Melanocyte of skin (primary cell): ENCODE data around the gene NPR2. TPM values are rescaled to one million over a fixed set of nuclear protein-coding genes. Genes with fewer than 3 reads are reported as not detected.

Experiments used
- small RNA-seq, 2 donors: library from RNA; depleted of rRNA; stranded (forward); fragments of <200 nt; gene quantifications; one replicate each; pipeline ENCODE3, GENCODE V24; 2012
- total RNA-seq, 2 donors: library from RNA; depleted of rRNA; stranded (reverse); fragments of >200 nt; gene quantifications; 2 replicates each; pipeline ENCODE4 v1.2.3, GENCODE V29; 2012

NPR2 gene
- total RNA-seq = 10 to 100 TPM; 10.7 to 17.3 TPM

DNA sequence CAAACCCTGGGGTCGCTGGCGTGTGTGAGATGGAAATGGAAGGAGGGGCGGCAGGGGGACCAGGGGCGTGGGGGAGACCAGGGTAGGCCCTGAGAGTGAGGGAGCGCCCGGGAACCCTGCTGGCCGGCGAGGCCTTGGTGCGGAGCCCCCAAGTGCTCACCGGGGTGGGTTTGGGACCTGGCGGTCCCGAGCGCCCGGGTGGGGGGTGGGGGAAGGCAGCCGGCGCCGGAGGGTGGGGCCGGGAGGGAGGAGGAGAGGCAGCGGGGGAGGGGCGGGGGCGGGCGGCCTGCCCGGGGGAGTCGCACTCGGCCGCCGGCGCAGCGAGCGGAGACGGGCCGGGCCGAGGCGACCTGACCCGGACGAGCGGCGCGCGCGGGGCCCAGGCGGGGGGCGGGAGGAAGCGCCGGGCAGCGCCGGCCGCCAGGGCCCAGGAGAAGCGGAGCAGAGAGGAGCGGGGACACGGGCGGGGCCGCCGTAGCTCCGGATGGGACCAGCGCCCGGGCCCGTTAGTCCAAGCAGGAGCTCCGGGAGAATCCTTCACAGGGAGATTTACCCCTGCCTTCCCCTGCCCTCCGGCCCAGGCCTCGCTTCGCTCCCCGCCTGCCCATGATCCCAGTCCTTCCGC, at the start of gene NPR2:
NPR2 (plus strand) TSS at position 295 of the 625 bp plus-strand sequence. CDS start 818 bp downstream, outside the sequence.

DNA sequence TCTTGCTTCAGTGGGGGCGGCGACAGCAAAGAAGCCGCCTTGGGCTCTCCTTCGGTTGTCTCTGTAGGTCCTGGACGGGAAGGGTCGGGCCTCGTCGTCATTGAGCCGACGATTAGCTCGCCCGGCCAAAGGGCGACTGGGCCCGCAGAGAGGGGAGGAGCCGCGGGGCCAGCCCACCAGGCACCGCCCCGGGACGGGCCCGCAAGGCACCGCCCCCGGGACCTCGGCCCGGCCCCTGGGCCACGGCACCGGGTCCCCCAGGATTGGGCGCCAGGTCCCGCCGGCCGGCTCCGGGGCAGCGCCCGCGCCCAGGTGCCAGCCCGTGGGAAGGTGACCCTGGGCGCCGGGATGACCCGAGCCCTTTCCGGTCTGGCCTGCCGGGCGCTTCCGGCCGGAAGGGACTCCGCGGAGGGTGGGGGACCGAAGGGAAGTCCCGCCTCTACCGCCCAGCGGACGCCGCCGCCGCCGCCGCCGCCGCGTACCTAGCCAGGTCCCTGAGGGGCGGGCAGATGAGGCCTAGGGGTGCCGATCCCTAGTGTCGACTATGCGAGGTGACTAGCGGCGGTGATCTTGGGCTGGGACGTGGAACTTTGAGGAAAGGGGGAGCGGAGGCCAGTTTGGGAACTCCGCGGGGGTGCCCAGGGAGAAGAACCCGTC, 42.4 kb upstream of the NPR2 start, which contains the start of the genes GBA2 and RGP1:
GBA2 (minus strand) TSS at position 371 of the 657 bp plus-strand sequence. CDS start 524 bp downstream, outside the sequence.
RGP1 (plus strand) TSS at position 430 of the 657 bp plus-strand sequence. CDS start 469 bp downstream, outside the sequence.

DNA sequence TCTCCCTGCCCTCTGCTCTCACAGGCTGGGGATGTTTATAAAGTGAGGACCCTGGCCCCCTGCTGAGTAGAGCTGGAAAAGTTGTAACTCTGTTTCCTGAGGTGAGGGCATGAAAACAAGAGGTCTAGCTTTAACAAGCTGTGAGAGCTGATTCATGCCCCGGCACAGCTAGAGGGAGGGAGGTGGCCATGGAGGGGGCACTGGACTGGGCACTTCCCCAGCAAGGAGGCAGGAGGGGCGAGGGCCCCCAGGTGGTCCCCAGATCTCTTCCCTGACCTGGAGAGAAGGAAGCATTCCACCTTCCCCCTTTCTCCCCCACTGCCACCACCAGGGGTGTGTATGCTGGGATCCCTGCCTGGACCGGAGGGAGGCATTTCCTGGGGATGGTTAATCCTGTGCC, 37.1 kb upstream of the NPR2 start, which contains the start of gene MSMP:
MSMP (minus strand) TSS at position 13 of the 400 bp plus-strand sequence. CDS start 147 bp downstream, outside the sequence.

DNA sequence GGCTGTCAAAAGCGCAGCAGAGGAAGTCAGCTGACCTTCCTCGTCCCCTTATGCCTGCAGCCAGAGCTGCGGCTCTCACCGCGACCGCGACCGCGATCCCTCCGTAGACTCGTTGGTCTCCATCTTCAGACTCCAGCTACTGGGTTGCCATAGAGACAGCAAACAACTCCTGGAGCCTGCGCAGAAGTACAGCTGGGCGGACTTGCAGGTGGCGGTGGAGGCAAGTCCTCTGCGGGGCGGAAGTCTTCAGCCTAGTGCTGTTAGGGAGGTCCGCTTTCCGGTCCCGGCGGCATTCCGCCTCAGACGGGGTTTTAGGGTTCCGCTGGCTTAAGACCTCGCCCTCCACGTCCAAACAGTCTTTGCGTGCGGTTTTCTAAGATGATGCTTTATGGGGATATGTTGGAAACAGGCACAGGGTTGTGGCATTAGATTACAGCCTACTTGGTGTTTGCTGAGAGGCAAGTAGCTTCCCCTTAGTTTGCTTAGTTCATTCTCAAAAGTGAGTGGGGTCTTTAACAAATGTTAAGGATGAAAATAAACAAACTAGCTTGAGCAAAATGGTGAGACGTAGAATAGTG, 20.7 kb downstream of the NPR2 start, which contains the start of gene SPAG8:
SPAG8 (minus strand) TSS at position 238 of the 578 bp plus-strand sequence; CDS start at position 123, 115 bp downstream.

DNA sequence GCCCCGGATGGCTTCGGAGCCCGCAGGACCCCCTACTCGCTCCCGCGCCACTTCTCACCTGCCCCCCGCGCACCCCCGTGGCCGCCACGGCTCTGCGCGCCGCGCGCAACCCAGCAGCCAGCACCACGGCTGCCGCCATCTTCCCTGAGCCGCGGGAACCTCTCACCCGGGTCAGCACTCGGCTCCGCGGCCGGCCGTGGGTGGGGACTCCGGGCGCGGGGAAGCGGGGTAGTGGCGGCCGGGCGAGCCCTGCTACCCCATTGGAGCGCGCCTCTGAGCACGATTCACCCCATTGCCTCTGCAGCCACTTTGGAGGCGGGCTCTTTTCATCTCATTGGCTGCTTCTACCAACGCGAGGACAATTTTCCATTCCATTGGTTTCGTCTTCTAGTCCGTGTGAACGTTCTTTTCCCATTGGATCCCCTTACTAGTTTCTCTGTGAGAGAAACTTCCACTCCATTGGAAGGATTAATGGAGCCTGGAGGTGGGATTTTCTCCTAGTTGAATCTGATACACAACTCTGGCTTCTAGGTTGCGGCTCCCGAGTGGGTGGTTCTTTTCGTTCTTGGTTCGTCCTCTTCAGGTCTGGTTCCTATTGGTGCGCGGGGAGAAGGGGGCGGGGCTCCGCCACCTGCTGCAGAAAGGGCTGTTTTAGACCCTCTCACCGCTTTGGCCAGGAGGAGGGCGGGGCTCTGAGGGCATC, 23.6 kb downstream of the NPR2 start, which contains the start of gene HINT2:
HINT2 (minus strand) TSS at position 202 of the 703 bp plus-strand sequence; CDS start at position 139, 63 bp downstream.

DNA sequence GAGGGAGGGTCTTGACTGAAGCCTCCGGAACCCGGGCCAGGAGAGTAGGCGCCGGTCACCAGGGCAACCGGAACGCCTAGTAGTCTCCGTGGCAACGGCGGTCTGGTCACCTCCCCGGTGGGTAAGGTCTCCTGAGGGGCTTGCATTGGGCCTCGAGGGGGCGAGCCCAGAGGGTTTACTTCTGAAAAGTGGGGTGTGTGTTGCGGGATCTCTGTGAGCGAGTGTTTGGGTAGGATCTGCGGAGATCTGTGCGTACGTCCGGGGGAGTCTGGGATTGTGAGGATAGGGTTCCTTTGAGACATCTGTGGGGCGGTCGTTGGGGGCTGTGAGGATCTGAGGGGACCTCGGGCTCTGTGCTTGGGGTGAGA, 37.3 kb downstream of the NPR2 start, which contains the start of gene FAM221B:
FAM221B (minus strand) TSS at position 17 of the 368 bp plus-strand sequence. CDS start 2,571 bp downstream, outside the sequence.

DNA sequence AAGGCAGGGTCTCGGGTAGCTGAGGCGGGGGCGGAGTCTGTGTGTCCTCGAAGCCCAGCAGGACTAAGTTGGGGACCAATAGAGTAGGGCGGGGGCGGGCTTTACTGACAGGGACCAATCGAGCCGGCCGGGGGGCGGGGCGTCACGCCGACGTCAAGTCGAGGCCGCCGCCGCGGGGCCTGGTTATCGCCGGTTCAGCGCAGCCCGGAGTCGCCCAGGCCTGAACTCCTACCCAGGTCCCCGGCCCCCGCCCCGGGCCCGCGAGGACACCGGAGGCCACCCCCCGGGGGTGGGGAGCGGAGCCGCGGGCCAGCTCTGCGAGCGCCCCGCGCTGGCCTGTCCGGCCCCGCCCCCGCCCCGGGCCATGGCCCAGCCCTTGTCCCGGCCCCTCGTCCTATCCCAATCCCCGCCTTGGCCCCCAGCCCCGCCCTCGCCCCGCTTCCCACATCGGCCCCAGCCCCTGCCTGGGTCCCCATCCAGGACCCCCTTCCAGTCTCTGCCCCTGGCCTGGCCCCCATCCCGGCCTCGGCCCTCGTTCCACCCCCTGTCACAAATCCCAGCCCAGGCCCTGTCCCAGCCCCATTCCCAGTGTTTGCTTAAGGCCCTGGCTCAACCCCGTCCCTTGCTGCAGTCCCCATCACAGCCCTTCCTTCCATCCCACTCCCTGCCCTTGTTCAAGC, 37.8 kb downstream of the NPR2 start, which contains the start of gene TMEM8B:
TMEM8B (plus strand) TSS at position 145 of the 680 bp plus-strand sequence; CDS start at position 365, 220 bp downstream.

Small RNA genes within 50 kb of the gene (small RNA-seq; reads per million reads assigned to genes)
- gene HINT2 = 0.30 to 0.81 reads per million in 2 donors

Other genes starting within 250 kb of the NPR2 start
- gene TESK1, start 186.3 kb upstream of the NPR2 start, total RNA-seq = 10 to 100 TPM in 1 of 2 donors, 1 to 10 TPM in 1; 9.3 to 10.3 TPM
- 1 to 10 TPM in 1 of 2 donors, under 1 TPM in 1; 0.33 to 1.0 TPM for gene CD72, start 173.2 kb upstream of the NPR2 start, total RNA-seq
- gene SIT1, start 140.7 kb upstream of the NPR2 start, total RNA-seq = not detected
- gene RMRP, start 133.6 kb upstream of the NPR2 start, total RNA-seq = over 10,000 TPM; 172,345 to 336,493 TPM
- gene CCDC107, start 133.3 kb upstream of the NPR2 start, total RNA-seq = 10 to 100 TPM in 1 of 2 donors, 1 to 10 TPM in 1; 9.3 to 11.4 TPM
- gene ARHGEF39, start 126.4 kb upstream of the NPR2 start, total RNA-seq = 1 to 10 TPM; 1.7 to 7.0 TPM
- gene CA9, start 117.7 kb upstream of the NPR2 start, total RNA-seq = not detected
- 10 to 100 TPM in 1 of 2 donors, 1 to 10 TPM in 1; 4.5 to 34.0 TPM for gene TPM2, start 101.7 kb upstream of the NPR2 start, total RNA-seq
- 100 to 1,000 TPM; 135 to 143 TPM for gene TLN1, start 59.4 kb upstream of the NPR2 start, total RNA-seq
- 10 to 100 TPM; 46.5 to 48.6 TPM for gene CREB3, start 58.9 kb upstream of the NPR2 start, total RNA-seq
- 10 to 100 TPM; 37.3 to 41.3 TPM for gene GBA2, start 42.4 kb upstream of the NPR2 start, total RNA-seq
- gene RGP1, start 42.3 kb upstream of the NPR2 start, total RNA-seq = 10 to 100 TPM; 13.0 to 16.2 TPM
- not detected for gene MSMP, start 37.3 kb upstream of the NPR2 start, total RNA-seq
- gene SPAG8, start 20.7 kb downstream of the NPR2 start, total RNA-seq = 1 to 10 TPM in 1 of 2 donors, under 1 TPM in 1; 0.67 to 1.0 TPM
- 10 to 100 TPM; 31.6 to 41.6 TPM for gene HINT2, start 23.5 kb downstream of the NPR2 start, total RNA-seq
- gene FAM221B, start 37.1 kb downstream of the NPR2 start, total RNA-seq = not detected
- 1 to 10 TPM in 1 of 2 donors, under 1 TPM in 1; 0.33 to 1.7 TPM for gene TMEM8B, start 37.6 kb downstream of the NPR2 start, total RNA-seq
- gene OR13J1, start 78.8 kb downstream of the NPR2 start, total RNA-seq = not detected
- under 1 TPM in 1 of 2 donors, not detected in 1; 0.33 TPM for gene HRCT1, start 114.6 kb downstream of the NPR2 start, total RNA-seq
- gene SPAAR, start 117.9 kb downstream of the NPR2 start, total RNA-seq = under 1 TPM in 1 of 2 donors, not detected in 1; 0.34 TPM
- not detected for gene OR2S2, start 166.6 kb downstream of the NPR2 start, total RNA-seq
- 1 to 10 TPM; 3.8 to 5.7 TPM for gene RECK, start 245.3 kb downstream of the NPR2 start, total RNA-seq